Parathyroid adenoma (tissue), 2 donors: ENCODE results near the gene PGC.

ENCODE experiments used
- H2AFZ ChIP-seq: fragments of 300-600 bp; sonication (generic); one replicate; pipeline ENCODE4 v1.7.0; 2017; ENCODE audit warnings: antibody characterized with exemption, mild to moderate bottlenecking
- H3K27ac ChIP-seq: fragments of 300-600 bp; sonication (generic); one replicate; pipeline ENCODE4 v1.7.0; 2017
- H3K27me3 ChIP-seq: fragments of 300-600 bp; sonication (generic); one replicate; pipeline ENCODE4 v1.7.0; 2017; ENCODE audit warnings: low read length; ENCODE audit not compliant: control insufficient read depth, insufficient read depth
- H3K36me3 ChIP-seq: fragments of 300-600 bp; sonication (generic); one replicate; pipeline ENCODE4 v1.7.0; 2017; ENCODE audit warnings: low read length; ENCODE audit not compliant: control insufficient read depth, insufficient read depth
- H3K4me1 ChIP-seq: fragments of 300-600 bp; sonication (generic); one replicate; pipeline ENCODE4 v1.7.0; 2017; ENCODE audit warnings: control low read depth
- H3K4me2 ChIP-seq: fragments of 300-600 bp; sonication (generic); one replicate; pipeline ENCODE4 v1.7.0; 2017; ENCODE audit warnings: low read length
- H3K4me3 ChIP-seq: fragments of 300-600 bp; sonication (generic); one replicate; pipeline ENCODE4 v1.7.0; 2017; ENCODE audit warnings: low read depth, low read length
- H3K79me2 ChIP-seq: fragments of 300-600 bp; sonication (generic); one replicate; pipeline ENCODE4 v1.7.0; 2017; ENCODE audit warnings: control low read depth
- H3K9ac ChIP-seq: fragments of 300-600 bp; sonication (generic); one replicate; pipeline ENCODE4 v1.7.0; 2017; ENCODE audit warnings: mild to moderate bottlenecking
- H3K9me3 ChIP-seq: fragments of 300-600 bp; sonication (generic); one replicate; pipeline ENCODE4 v1.7.0; 2017; ENCODE audit warnings: low read length; ENCODE audit not compliant: control insufficient read depth
- CTCF ChIP-seq: fragments of 300-600 bp; sonication (generic); IDR thresholded peaks from one replicate; pipeline ENCODE4 v1.7.0; 2017; ENCODE audit warnings: antibody characterized with exemption, mild to moderate bottlenecking
- donor health status: primary hyperparathyroidism.

Gene PGC

DNA sequence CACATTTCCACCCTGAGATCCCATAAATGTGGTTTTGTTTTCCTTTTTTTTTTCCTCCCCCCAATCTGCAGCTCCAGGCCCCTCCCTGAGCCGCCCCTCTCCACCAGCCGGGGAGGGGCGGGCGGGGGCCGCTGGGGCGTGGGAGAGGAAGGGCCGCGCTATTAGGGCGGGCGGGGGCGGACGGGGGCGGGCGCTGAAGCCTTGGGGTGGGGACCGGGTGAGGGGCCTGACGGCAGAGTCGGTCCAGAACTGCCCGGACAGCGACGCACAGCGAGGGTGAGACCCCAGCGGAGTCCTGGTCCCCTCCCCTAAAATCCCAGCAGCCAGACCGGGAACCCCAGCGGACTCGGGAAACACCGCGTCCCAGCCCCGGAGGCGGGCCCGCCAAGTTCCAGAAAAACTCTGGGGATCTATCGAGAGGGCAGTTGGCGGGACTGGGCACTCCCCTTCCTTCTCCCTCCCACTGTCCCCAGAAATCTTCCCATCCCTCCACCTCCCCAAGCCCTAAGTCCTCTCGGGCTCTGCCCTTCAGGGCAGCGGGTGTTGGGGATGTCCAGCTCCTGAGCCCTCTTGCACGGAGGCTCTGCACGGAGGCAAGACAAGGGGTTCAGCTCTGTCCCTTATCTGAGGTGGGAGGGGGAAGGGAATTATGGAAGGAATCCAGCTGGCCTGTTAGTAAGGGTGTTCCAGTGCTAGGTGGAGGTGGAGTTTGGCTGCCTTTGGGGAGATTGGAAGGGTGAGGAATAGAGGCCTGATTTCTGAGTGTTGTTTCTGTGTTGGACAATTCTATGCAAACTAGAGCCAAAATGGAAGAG, 33.6 kb upstream of the PGC start, which contains the start of gene PRICKLE4:
TSS of gene PRICKLE4 (plus strand) at position 232 of the 815 bp plus-strand sequence. CDS start 2,692 bp downstream, outside the sequence.
- Histone ChIP-seq H3K4me3 (peak within 1 kb of the TSS; percentile 70), H3K27me3 (no peaks in the 10 kb centered on the region), H3K4me1 (peaks cover 12% of the 10 kb centered on the region), H3K9me3 (no peaks in the 10 kb centered on the region), H3K9ac (no peak within 1 kb of the TSS), H3K36me3 (no peaks in the 10 kb centered on the region), H2AFZ (peak within 1 kb of the TSS; percentile 85), H3K4me2 (peak within 1 kb of the TSS; percentile 96), H3K79me2 (no peaks in the 10 kb centered on the region), H3K27ac (peak within 1 kb of the TSS; percentile 72)
- TF ChIP-seq CTCF, result no peak

- TF ChIP-seq CTCF, result peak; percentile 98
- Histone ChIP-seq H3K27ac (peak within 1 kb of the TSS; percentile 72), H3K4me1 (peaks cover 12% of the 10 kb centered on the region)
Observed at GRCh38 chr6:41779788-41780550, 32.8 kb upstream of the PGC start, which contains the start of gene FRS3. Gene FRS3, minus strand, starts transcription at chr6:41779900. Its CDS starts 2,913 bp downstream, at chr6:41776987.

GRCh38 chr6:41779336-41779735, 32.1 kb upstream of the PGC start:
- Histone ChIP-seq H3K9ac (no peak overlapping the region), H3K4me1 (peaks cover 12% of the 10 kb centered on the region), H3K9me3 (no peaks in the 10 kb centered on the region), H3K27ac (no peak overlapping the region), H3K79me2 (no peaks in the 10 kb centered on the region), H3K4me2 (peak overlapping the region; percentile 86), H2AFZ (peak overlapping the region; percentile 65), H3K4me3 (peak overlapping the region; percentile 62), H3K36me3 (no peaks in the 10 kb centered on the region), H3K27me3 (no peaks in the 10 kb centered on the region)
- TF ChIP-seq CTCF, result no peak

More at GRCh38 chr6:41779788-41780550, 32.8 kb upstream of the PGC start, which contains the start of gene FRS3:
- no peaks in the 10 kb centered on the region for H3K9me3 ChIP-seq
- peak within 1 kb of the TSS; percentile 85 for H2AFZ ChIP-seq
- H3K36me3 ChIP-seq, result no peaks in the 10 kb centered on the region
- peak within 1 kb of the TSS; percentile 70 for H3K4me3 ChIP-seq
- no peaks in the 10 kb centered on the region for H3K79me2 ChIP-seq
- no peak within 1 kb of the TSS for H3K9ac ChIP-seq
- H3K4me2 ChIP-seq, result peak within 1 kb of the TSS; percentile 96
- H3K27me3 ChIP-seq, result no peaks in the 10 kb centered on the region

GRCh38 chr6:41778895-41779294, 31.7 kb upstream of the PGC start:
- no peak overlapping the region for H3K27ac ChIP-seq
- H2AFZ ChIP-seq, result peak overlapping the region; percentile 65
- no peak for TF ChIP-seq CTCF

More at GRCh38 chr6:41778895-41779294, 31.7 kb upstream of the PGC start:
- Histone ChIP-seq H3K79me2 (no peaks in the 10 kb centered on the region), H3K9ac (no peak overlapping the region), H3K27me3 (no peaks in the 10 kb centered on the region), H3K9me3 (no peaks in the 10 kb centered on the region), H3K4me2 (peak overlapping the region; percentile 86), H3K36me3 (no peaks in the 10 kb centered on the region), H3K4me1 (peaks cover 12% of the 10 kb centered on the region), H3K4me3 (peak overlapping the region; percentile 62)
